Esophagus squamous epithelium (tissue), 4 donors: ENCODE data around the gene SPPL2C.

ENCODE experiments used
- CTCF ChIP-seq, 6 experiments: fragments of 450-650 bp in 4 of 6; fragments of 200-600 bp in 2 of 6; sonication (generic) in 2 of 6; IDR thresholded peaks; one replicate each; pipeline ENCODE4 v1.5.1; 2016 to 2019; ENCODE audit warnings: antibody characterized with exemption in 6 of 6, mild to moderate bottlenecking in 4 of 6, moderate library complexity in 4 of 6
- POLR2A ChIP-seq, 4 donors: fragments of 450-650 bp; IDR thresholded peaks; one replicate each; pipeline ENCODE4 v1.6.1; 2017; ENCODE audit warnings: antibody characterized with exemption in 4 of 4, mild to moderate bottlenecking in 4 of 4, moderate library complexity in 3 of 4

DNA sequence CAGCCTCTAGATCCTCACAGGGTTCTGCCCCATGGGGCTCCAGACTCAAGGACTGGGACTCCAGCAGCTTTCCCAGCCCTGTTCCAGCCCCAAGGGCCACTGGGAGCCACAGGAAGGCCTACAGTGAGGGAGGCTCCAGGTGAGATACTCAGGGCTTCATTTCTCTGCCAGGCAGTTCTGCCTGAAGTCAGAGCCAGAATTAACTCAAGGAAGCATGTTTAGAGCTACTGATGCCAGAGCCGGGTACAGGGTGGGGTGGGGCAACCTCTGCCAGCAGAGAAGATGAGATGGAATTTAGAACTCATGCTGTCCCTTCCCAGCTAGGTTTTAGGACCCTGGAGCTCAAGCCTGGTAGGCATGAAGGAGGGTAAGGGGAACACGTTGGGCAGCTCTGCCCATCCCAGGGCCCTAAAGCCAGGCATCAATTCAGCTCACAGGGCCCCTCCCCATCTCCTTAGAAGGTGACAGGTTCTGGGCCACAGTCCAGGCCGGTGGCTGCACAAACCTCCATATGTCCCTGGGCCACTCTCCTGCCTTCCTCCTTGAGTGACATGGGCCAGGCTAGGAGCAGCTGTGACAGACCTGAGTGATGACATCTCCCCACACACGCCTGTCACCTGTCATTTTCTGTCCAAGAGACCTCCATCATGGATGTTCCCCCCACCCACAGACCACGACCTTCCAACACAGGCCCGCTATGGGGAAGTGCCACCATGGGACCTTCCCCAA is 24.5 kb upstream of the SPPL2C start:
- TF ChIP-seq CTCF (IDR thresholded peaks at IDR 0.05) (no peak), POLR2A (IDR thresholded peaks at IDR 0.05) (no peak)
